ENCODE measurements around the gene PRDM16. TPM values are rescaled to one million over a fixed set of nuclear protein-coding genes. Genes with fewer than 3 reads are reported as not detected.

PRDM16 gene
- polyA plus RNA-seq, 6 donors from 2014 or later = not detected

DNA sequence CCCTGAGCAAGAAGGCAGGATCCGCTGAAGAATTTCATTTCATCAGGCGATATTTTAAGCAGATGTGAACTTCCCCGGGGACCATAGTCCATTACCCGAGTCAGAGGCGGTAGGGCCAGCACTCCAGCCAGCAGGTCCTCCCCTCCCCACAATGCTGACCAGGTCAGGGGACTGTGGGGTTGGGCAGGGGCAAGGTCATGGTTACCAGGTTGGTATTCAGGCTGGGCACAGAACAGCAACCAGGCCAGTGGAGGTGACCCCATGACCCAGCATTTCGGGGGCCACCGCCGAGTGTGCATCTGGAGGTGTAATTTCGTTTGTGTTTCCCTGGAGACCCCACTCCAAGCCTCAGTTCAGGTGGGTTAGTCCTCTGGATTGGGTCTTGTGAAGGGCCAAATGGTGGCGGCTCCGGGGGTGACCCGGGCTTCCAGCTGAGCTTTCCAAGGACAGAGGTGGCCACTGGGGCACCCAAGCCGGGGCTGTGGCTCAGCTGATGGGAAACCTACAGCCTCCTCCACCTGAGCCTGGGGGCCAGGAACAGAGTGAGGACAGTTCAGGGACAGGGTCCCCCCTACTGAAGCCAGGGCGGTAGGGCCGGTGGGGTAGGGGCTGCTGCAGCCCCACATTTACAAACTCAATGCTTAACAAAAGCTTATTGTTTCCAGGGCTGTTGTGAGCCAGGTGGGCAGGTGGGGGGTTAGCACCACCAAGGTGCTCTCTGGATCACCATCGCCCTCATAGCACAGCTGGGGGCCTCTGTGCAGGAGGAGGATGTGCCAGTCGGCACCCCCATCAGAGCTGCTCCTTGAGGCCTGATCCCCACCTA, 2.8 kb downstream of the PRDM16 start:
- Mint-ChIP-seq H3K9me3 (peaks cover 0 to 1% (median 0%) of the 10 kb centered on the region in 7 donors), H3K36me3 (no peaks in the 10 kb centered on the region), H3K27ac (no peak overlapping the region), H3K27me3 (peaks cover 9 to 47% (median 10%) of the 10 kb centered on the region in 3 donors), H3K4me1 (peaks cover 0 to 3% (median 0%) of the 10 kb centered on the region in 3 donors), H3K4me3 (peak overlapping the region in 4 of 8 donors; percentile 20 to 76 (median 62))
- ATAC-seq (ENCODE audit: low read depth in 2 of 2) (no peak), DNase-seq (no peak)

DNA sequence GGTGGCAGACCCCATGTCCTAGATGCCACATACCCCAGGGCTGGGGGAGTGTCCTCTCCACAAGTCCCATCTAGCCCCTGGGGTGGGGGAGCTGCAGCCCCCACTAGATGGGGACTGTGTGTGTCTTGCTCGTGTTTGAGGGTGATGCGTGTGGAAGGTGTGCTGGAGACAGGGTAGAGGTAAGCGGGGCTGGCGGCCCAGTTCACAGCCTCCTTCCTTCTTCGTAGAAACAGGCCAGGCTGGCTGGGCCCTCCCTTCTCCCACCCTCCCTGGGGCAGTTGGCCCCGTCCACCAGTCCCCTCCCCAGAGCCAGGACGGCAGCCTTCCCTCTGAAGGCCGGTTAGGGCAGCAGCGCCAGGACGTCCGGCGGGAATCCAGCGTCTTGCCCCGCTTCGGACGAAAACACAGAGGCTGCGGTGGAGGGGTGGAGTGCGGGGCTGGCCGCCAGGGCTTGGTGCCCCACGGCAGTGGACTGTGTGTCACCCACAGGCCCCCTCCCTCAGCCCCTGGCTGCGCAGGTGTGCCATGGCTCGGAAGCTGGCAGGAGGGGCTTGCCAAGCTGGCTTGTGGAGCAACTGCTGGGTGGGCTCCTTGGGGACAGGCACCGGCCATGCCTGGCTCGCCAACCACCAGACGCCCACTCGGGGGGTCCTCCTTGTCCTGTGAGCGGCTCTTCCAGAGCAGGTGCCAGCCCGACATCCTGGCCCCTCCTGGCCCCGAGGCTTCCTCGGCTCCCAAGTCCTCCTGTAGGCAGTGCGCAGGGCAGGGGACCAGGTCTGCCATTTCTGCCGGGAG, 3.6 kb downstream of the PRDM16 start:
- Mint-ChIP-seq H3K9me3 (peaks cover 0 to 1% (median 0%) of the 10 kb centered on the region in 7 donors), H3K4me1 (peaks cover 0 to 3% (median 0%) of the 10 kb centered on the region in 3 donors), H3K27me3 (peaks cover 16 to 50% (median 17%) of the 10 kb centered on the region in 3 donors), H3K27ac (no peak overlapping the region), H3K36me3 (no peaks in the 10 kb centered on the region), H3K4me3 (peak overlapping the region in 1 of 8 donors; percentile 37)
- no peak for ATAC-seq (ENCODE audit: low read depth in 2 of 2)
- no peak for DNase-seq

DNA sequence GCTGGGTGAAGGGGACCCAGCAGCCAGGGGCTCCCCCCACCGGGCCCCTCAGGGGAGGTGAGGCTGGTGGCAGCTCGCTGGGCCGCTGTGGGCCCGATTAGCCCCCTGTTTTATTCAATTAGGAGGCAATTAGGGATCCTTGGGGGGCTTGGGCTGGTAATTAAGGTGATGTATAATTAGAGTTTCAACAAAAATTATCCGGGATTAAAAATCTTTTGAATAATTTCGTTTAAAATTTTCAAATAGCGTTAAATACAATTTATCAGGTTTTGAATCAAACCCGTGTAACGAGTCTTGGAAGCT, 4.1 kb downstream of the PRDM16 start:
- ATAC-seq (ENCODE audit: low read depth in 2 of 2) (no peak), DNase-seq (no peak)
- Mint-ChIP-seq H3K27ac (no peak overlapping the region), H3K4me3 (no peak overlapping the region), H3K9me3 (peaks cover 0 to 1% (median 0%) of the 10 kb centered on the region in 7 donors), H3K27me3 (peaks cover 17 to 56% (median 22%) of the 10 kb centered on the region in 3 donors), H3K36me3 (no peaks in the 10 kb centered on the region), H3K4me1 (peaks cover 0 to 3% (median 0%) of the 10 kb centered on the region in 3 donors)

DNA sequence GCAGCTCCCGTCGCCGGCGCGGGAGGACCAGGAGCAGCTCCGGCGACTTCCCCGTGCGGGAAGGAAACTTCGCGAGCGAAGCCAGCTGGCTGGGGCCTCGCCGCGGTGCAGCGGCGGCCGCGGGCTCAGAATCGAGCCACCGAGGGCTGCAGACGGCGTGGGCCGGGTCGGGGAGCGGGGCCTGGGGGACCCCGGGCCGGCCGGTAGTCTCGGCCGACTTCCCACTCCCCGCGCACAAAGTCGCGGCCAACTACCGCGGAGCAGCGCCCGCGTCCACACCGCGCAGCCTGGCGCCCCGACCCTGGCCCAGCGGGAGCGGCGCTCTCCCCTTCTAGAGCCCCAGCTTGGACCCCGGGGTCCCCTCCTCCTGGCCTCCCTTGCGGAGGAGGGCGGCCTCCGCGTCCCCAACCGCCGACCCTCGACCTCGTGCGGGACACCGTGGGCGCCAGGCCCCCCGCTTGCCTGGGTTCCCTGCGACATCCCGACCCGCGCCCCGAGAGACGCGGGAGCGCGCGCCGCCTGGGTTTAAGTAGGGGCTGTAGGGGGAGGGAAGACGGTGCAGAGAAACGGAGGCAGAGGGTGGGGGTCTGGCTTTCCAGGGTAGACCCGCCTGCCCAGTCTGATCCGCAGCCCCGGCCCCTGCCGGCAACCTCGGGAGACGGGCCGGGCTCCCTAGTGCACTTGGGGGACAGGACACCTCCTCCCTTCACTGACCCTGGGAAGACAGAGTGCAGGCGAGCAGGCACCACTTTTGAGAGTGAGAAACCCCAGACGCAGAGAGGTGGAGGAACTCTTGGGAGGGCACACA, 4.7 kb downstream of the PRDM16 start:
- peaks cover 20 to 61% (median 25%) of the 10 kb centered on the region in 3 donors for H3K27me3 Mint-ChIP-seq
- DNase-seq (no peak), ATAC-seq (ENCODE audit: low read depth in 2 of 2) (no peak)
- no peak overlapping the region for H3K27ac Mint-ChIP-seq
- no peaks in the 10 kb centered on the region for H3K36me3 Mint-ChIP-seq
- H3K4me1 Mint-ChIP-seq = peaks cover 0 to 3% (median 0%) of the 10 kb centered on the region in 3 donors
- H3K9me3 Mint-ChIP-seq = peaks cover 0 to 1% (median 0%) of the 10 kb centered on the region in 7 donors
- H3K4me3 Mint-ChIP-seq = peak overlapping the region in 1 of 8 donors; percentile 42

DNA sequence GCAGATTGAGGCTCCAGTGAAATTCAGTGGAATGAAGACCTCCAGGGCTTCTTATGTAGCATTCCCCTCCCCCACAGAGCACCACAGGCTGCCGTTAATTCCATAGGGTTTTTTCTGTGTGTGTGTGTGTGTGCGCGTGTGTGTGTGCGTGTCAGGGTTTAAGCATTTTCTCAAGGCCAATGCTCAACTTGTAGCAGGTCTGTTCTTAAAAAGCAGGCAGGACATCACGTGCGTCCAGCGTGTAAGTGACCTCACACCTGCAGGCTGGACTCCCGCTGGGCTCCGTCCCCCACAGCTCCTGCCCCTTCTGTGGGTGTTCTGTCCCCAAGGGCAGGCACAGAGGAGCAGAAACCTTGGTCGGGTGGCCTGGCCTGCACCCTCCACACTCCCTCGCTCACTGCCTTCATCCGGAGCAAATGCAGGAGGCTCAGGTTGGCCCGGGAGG, 5.3 kb downstream of the PRDM16 start:
- peaks cover 17 to 62% (median 25%) of the 10 kb centered on the region in 3 donors for H3K27me3 Mint-ChIP-seq
- H3K4me3 Mint-ChIP-seq = peak overlapping the region in 1 of 8 donors; percentile 42

DNA sequence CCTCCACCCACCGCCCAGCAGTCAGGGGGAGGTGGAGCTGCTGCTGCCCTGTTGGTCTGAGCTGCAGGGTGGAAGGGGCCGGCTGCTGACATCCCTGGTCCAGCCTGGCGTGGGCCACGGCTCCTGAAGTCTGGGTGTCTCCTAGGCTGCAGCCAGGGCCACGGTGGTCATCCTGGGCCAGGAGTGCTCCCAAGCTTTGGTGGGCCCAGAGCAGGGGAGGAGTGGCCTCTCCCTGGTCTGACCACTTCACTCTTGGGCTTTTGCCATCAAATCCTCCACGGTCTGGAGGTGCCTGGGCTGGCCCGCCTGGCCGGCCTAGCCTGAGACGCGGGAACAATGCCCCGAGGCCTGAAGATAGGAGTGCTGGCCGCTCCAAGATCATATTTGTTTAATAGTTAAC, 5.8 kb downstream of the PRDM16 start:
- Mint-ChIP-seq H3K27ac (no peak overlapping the region), H3K36me3 (no peaks in the 10 kb centered on the region), H3K9me3 (no peaks in the 10 kb centered on the region), H3K4me3 (no peak overlapping the region), H3K27me3 (peaks cover 17 to 65% (median 25%) of the 10 kb centered on the region in 3 donors), H3K4me1 (no peaks in the 10 kb centered on the region)
- DNase-seq (no peak), ATAC-seq (ENCODE audit: low read depth in 2 of 2) (no peak)

More for the DNA sequence above, 5.3 kb downstream of the PRDM16 start:
- no peaks in the 10 kb centered on the region for H3K4me1 Mint-ChIP-seq
- no peaks in the 10 kb centered on the region for H3K9me3 Mint-ChIP-seq
- DNase-seq (no peak), ATAC-seq (ENCODE audit: low read depth in 2 of 2) (no peak)
- H3K27ac Mint-ChIP-seq = no peak overlapping the region
- H3K36me3 Mint-ChIP-seq = no peaks in the 10 kb centered on the region

DNA sequence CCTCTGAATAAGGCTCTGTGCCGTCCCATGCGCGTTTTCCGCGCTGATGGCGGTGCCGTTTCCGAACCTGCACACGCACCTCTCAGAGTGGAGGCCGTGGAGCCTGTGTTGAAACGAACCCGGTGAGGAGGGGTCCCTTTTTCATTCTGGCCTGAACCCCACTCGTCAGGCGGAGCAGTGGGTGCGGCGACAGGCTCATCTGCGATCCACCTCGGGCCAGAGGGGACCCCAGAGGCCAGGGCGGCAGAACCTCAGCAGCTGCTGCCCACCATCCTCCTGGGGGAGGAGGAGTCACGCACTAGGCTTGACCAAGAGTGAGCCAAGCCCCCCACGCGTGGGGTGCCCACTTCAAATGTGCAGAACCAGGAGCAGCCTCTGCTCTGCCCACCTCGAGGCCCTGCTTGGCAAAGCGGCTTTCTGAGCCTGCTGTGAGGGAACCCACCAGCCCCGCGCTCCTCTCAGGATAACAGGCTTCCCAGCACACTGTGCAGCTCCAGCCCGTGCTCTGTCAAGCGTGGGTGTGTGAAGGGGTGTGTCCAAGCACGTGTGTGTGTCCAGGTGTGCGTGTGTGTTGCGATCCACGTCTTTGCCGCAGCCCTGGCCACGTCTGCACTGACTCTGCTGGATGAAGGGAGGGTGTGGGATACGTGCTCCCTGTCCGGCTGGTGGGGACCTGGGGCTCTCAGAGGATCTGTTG, 6.8 kb downstream of the PRDM16 start:
- Mint-ChIP-seq H3K4me1 (no peaks in the 10 kb centered on the region), H3K9me3 (no peaks in the 10 kb centered on the region), H3K27ac (no peak overlapping the region), H3K36me3 (no peaks in the 10 kb centered on the region), H3K27me3 (peaks cover 17 to 74% (median 25%) of the 10 kb centered on the region in 3 donors), H3K4me3 (peak overlapping the region in 1 of 8 donors; percentile 25)
- ATAC-seq (ENCODE audit: low read depth in 2 of 2) (no peak), DNase-seq (no peak)

DNA sequence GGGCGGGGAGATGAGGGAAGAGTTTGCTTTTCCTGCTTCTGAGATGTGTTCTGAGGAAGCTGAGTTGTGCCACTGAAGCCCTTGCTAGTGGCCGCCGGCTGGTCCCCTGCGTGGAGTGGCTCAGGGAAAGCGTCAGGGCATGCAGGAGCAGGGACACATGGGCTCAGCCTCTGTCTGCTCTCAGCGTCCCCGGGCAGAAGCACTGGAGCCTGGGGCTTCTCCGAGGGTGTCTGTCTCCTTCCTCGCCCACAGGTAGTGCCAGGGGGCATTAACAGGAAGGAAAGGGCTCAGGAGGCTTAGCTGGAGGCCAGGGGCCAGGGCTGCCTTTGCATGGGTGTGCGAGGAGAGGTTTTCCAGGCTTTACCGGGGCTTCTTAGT, 7.3 kb downstream of the PRDM16 start:
- no peak for ATAC-seq (ENCODE audit: low read depth in 2 of 2)
- Mint-ChIP-seq H3K27me3 (peaks cover 17 to 73% (median 25%) of the 10 kb centered on the region in 3 donors), H3K9me3 (no peaks in the 10 kb centered on the region), H3K27ac (no peak overlapping the region), H3K4me3 (no peak overlapping the region), H3K36me3 (no peaks in the 10 kb centered on the region), H3K4me1 (no peaks in the 10 kb centered on the region)
- no peak for DNase-seq

DNA sequence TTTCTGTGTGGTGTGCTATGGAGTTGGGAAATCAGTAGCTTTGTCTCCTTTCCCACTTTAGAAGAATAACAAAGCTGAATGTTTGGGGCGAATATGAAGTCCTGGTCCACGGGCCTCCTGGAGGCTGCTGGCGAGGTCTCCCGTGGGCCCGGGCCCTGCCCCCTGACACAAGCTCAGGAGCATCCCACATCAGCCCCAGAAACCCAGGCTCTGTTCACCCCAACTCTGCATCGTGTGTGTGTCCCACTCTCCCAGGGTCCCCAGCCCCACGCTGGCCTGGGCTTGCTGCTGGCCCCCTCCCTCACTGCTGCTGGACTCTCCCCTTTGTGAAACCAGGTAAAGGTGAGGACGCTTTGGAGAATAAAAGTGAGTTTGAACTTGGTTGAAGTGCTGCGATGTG, 8.1 kb downstream of the PRDM16 start:
- H3K4me1 Mint-ChIP-seq = no peaks in the 10 kb centered on the region
- no peak for ATAC-seq (ENCODE audit: low read depth in 2 of 2)
- peaks cover 17 to 69% (median 25%) of the 10 kb centered on the region in 3 donors for H3K27me3 Mint-ChIP-seq
- no peak overlapping the region for H3K27ac Mint-ChIP-seq
- no peak overlapping the region for H3K4me3 Mint-ChIP-seq
- H3K36me3 Mint-ChIP-seq = no peaks in the 10 kb centered on the region
- DNase-seq = no peak
- H3K9me3 Mint-ChIP-seq = no peaks in the 10 kb centered on the region

DNA sequence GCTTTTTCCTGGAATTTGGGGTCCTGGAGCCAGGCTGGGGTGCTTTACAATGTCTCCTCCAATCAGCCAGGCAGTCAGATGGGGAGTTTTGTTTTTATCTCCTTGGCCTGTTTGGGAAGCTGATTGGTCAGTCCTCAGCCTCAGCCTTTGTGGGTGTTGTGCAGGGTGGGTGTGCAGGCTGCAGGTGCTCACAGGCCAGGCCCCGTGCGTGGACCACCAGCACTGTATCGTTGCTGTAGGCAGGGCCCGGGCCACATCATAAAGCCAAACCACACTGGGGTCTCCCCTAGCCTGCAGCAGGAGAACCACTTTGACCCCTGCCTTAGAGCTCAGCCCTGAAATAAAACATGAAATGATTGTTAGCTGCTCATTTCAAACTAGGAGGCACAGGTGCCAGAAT, 8.6 kb downstream of the PRDM16 start:
- DNase-seq (no peak), ATAC-seq (ENCODE audit: low read depth in 2 of 2) (no peak)
- Mint-ChIP-seq H3K27me3 (peaks cover 17 to 68% (median 25%) of the 10 kb centered on the region in 3 donors), H3K4me3 (no peak overlapping the region), H3K4me1 (no peaks in the 10 kb centered on the region), H3K9me3 (no peaks in the 10 kb centered on the region), H3K27ac (no peak overlapping the region), H3K36me3 (no peaks in the 10 kb centered on the region)

DNA sequence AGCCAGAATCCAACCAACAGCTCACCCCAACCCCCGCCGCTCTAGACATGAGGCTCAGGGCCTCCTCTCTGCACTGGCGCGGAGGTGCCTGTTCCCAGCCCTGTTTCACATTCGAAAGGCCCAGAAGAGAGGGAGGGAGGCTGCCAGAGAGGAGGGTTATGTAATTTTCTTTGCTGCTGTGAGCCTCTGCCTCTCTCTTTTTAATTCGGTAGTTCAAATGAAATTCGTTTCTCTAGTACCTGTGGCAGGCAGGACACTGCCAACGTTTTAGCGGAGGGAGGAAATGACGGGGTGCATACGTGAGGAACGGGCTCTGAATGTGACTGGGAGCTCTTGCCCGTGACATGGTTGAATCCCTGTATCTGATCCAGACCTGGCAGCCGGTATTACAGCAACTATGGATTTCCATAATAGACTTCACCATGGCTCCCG, 9.4 kb downstream of the PRDM16 start:
- Mint-ChIP-seq H3K27me3 (peaks cover 17 to 67% (median 25%) of the 10 kb centered on the region in 3 donors), H3K27ac (no peak overlapping the region), H3K4me1 (no peaks in the 10 kb centered on the region), H3K36me3 (no peaks in the 10 kb centered on the region), H3K4me3 (peak overlapping the region in 1 of 8 donors; percentile 30), H3K9me3 (no peaks in the 10 kb centered on the region)
- DNase-seq (no peak), ATAC-seq (ENCODE audit: low read depth in 2 of 2) (no peak)

DNA sequence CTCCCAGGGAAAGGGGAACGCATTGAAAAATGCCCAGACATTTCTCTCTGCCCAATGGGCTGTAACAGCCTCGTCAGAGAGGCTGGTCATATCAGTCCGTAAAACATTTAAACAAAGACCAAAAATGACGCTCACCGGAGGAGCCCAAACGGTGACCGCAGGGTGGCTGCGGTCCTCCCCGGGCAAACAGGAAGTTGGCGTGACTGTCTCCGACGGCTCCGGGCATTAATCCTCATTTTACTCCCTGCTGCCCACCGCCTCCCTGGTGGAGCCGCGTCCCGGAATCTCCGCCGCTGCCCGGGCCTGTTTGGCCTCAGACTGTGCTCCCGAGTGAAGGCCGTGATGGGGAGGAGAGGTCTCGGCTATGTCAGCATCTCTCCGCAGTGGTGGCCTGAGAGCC, 9.9 kb downstream of the PRDM16 start:
- Mint-ChIP-seq H3K27me3 (peaks cover 17 to 67% (median 25%) of the 10 kb centered on the region in 3 donors), H3K36me3 (no peaks in the 10 kb centered on the region), H3K4me1 (no peaks in the 10 kb centered on the region), H3K27ac (no peak overlapping the region), H3K9me3 (no peaks in the 10 kb centered on the region), H3K4me3 (no peak overlapping the region)
- ATAC-seq (ENCODE audit: low read depth in 2 of 2) (no peak), DNase-seq (no peak)

Measured in naive B cell (primary cell).